ENCODE measurements around the gene BRSK1. TPM values are rescaled to one million over a fixed set of nuclear protein-coding genes. Genes with fewer than 3 reads are reported as not detected.
A peak's percentile ranks its signal among the peaks of the same experiment; 100 is the strongest.

BRSK1 gene
- total and polyA plus RNA-seq, 3 donors from 2014 or later: 12.8 to 20.7 (median 14.9) TPM

DNA sequence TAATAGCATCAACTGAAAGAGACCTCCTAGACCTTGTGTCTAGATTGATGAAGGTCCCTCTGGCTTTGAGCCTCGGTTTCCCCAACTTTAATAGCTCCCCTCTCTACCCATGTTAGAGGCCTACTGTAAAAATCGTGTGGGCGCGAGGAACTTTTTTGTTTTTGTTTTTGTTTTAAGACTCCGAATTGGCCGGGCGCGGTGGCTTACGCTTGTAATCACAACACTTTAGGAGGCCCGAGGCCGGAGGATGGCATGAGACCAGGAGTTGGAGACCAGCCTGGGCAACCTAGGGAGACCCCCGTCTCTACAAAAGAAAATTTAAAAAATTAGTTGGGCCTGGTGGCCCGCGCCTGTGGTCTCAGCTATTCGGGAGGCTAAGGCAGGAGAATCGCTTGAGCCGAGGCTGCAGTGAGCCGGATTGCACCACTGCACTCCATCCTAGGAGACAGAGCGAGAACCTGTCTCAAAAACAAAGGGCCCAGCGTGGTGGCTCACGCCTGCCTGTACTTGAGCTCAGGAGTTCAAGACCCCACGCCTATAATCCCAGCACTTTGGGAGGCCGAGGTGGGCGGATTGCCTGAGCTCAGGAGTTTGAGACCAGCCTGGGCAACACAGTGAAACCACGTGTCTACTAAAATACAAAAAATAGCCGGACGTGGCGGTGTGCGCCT lies 24.1 kb upstream of the BRSK1 start:
- 24 to 38% methylated on average over 29 of the region's 29 CpGs for WGBS, 2 donors
- TF ChIP-seq, protein P1, sequence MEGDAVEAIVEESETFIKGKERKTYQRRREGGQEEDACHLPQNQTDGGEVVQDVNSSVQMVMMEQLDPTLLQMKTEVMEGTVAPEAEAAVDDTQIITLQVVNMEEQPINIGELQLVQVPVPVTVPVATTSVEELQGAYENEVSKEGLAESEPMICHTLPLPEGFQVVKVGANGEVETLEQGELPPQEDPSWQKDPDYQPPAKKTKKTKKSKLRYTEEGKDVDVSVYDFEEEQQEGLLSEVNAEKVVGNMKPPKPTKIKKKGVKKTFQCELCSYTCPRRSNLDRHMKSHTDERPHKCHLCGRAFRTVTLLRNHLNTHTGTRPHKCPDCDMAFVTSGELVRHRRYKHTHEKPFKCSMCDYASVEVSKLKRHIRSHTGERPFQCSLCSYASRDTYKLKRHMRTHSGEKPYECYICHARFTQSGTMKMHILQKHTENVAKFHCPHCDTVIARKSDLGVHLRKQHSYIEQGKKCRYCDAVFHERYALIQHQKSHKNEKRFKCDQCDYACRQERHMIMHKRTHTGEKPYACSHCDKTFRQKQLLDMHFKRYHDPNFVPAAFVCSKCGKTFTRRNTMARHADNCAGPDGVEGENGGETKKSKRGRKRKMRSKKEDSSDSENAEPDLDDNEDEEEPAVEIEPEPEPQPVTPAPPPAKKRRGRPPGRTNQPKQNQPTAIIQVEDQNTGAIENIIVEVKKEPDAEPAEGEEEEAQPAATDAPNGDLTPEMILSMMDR (IDR thresholded peaks at IDR 0.05): no peak
- TF ChIP-seq POLR2A (IDR thresholded peaks at IDR 0.05): no peak
- peak overlapping the region; percentile 93 to 98 for H3K4me3 ChIP-seq
- H3K36me3 ChIP-seq (ENCODE audit: low read depth, missing control alignments): no peaks in the 10 kb centered on the region
- H3K4me1 ChIP-seq: peaks cover 25% of the 10 kb centered on the region
- DNase-seq: no peak
- H3K27ac ChIP-seq: peak overlapping the region; percentile 88 to 97
- H3K9me3 ChIP-seq: no peaks in the 10 kb centered on the region
- H3K27me3 ChIP-seq: no peaks in the 10 kb centered on the region
- intact Hi-C loops (cut with DNase I; ENCODE audit: low total_unique reads): no loop called here

DNA sequence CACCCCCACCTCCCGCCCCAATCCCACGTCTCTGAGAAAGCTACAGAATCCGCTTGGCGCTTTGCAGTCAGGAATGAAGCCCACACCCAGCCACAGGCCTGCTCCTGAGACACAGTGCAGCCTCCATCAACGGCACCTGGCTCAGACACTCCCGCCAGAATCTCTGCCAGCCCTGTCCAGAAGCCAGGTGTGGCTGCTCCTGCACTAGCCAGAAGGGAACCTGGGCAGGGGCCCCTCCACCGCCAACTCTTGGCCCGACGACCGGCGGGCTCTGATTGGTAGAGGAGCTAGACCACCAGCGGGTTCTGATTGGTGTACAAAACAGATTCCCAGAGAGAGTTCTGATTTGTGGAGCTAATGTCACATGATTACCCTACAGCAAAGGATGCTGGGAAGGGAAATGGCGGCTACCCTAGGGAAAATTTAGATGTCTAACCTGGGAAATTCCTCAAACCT lies 22.1 kb upstream of the BRSK1 start:
- TF ChIP-seq POLR2A (IDR thresholded peaks at IDR 0.05): no peak
- TF ChIP-seq, protein P1 (IDR thresholded peaks at IDR 0.05): no peak
- intact Hi-C loops (cut with DNase I; ENCODE audit: low total_unique reads): no loop called here
- peak overlapping the region in 1 of 2 donors; percentile 39 for H3K4me3 ChIP-seq

GRCh38 chr19:55262359-55262758 lies 21.4 kb upstream of the BRSK1 start:
- intact Hi-C loops (cut with DNase I; ENCODE audit: low total_unique reads): no loop called here
- Histone ChIP-seq H3K4me3 (no peak overlapping the region), H3K4me1 (peaks cover 6% of the 10 kb centered on the region), H3K27me3 (no peaks in the 10 kb centered on the region), H3K36me3 (ENCODE audit: low read depth, missing control alignments) (no peaks in the 10 kb centered on the region), H3K9me3 (no peaks in the 10 kb centered on the region), H3K27ac (no peak overlapping the region)
- 61 to 74% methylated on average over 8 to 9 of the region's 9 CpGs for WGBS, 2 donors
- TF ChIP-seq, protein P1 (IDR thresholded peaks at IDR 0.05): no peak
- no peak for TF ChIP-seq POLR2A (IDR thresholded peaks at IDR 0.05)
- no peak for DNase-seq

More for the DNA sequence above, 22.1 kb upstream of the BRSK1 start:
- Histone ChIP-seq H3K4me1 (peaks cover 7% of the 10 kb centered on the region), H3K27ac (no peak overlapping the region), H3K27me3 (no peaks in the 10 kb centered on the region), H3K36me3 (ENCODE audit: low read depth, missing control alignments) (no peaks in the 10 kb centered on the region), H3K9me3 (no peaks in the 10 kb centered on the region)
- DNase-seq: peak; percentile 80
- WGBS, 2 donors: 77 to 86% methylated on average over 10 to 13 of the region's 13 CpGs

GRCh38 chr19:55264531-55264930 lies 19.3 kb upstream of the BRSK1 start:
- H3K4me3 ChIP-seq: no peak overlapping the region
- intact Hi-C loops (cut with DNase I; ENCODE audit: low total_unique reads): no loop called here
- no peaks in the 10 kb centered on the region for H3K9me3 ChIP-seq
- 71 to 82% methylated on average over 5 of the region's 5 CpGs for WGBS, 2 donors
- H3K36me3 ChIP-seq (ENCODE audit: low read depth, missing control alignments): no peaks in the 10 kb centered on the region
- DNase-seq: no peak
- H3K27me3 ChIP-seq: no peaks in the 10 kb centered on the region
- peaks cover 6% of the 10 kb centered on the region for H3K4me1 ChIP-seq
- H3K27ac ChIP-seq: no peak overlapping the region
- TF ChIP-seq POLR2A (IDR thresholded peaks at IDR 0.05): no peak
- TF ChIP-seq, protein P1 (IDR thresholded peaks at IDR 0.05): no peak

DNA sequence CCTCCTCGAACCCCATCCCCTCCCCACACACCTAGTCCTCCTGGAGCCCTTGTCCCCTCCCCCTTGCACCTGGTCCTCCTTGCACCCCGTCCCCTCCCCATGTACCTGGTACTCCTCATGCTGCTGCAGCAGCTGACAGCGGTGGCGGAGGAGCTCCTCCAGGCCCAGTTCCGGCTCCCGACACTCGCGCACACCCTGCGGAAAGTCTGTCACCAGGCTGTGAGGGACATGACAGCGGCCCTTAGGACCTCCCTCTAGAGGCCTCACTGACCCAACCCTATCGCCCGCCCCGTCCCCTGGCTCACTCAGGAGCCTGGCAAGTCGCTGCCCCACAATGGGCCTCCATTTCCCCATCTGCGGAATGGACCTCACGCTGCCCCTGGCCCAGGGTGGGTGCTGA lies 18.6 kb upstream of the BRSK1 start:
- Histone ChIP-seq H3K27me3 (no peaks in the 10 kb centered on the region), H3K36me3 (ENCODE audit: low read depth, missing control alignments) (no peaks in the 10 kb centered on the region), H3K4me1 (no peaks in the 10 kb centered on the region), H3K4me3 (no peak overlapping the region), H3K27ac (no peak overlapping the region), H3K9me3 (no peaks in the 10 kb centered on the region)
- no peak for TF ChIP-seq POLR2A (IDR thresholded peaks at IDR 0.05)
- TF ChIP-seq, protein P1 (IDR thresholded peaks at IDR 0.05): no peak
- intact Hi-C loops (cut with DNase I; ENCODE audit: low total_unique reads): no loop called here
- no peak for DNase-seq
- 91 to 93% methylated on average over 9 to 16 of the region's 16 CpGs for WGBS, 2 donors

Measured in testis (tissue), 3 donors.